HCT116 (cell line): ENCODE results near the gene PDYN. TPM values are rescaled to one million over a fixed set of nuclear protein-coding genes. Genes with fewer than 3 reads are reported as not detected.

Experiments used
- ATAC-seq: fragments of 200-7000 bp; cut with Tn5 transposase; 2 replicates; pipeline ENCODE4 v1.9.1; 2020; ENCODE audit warnings: mild to moderate bottlenecking, moderate library complexity
- BruUV-seq: library from RNA; stranded (reverse); fragments of 400-500 nt; replicated peaks from 2 replicates; lab custom pipeline; 2021; lab: Mats Ljungman, UMichigan
- CTCF ChIA-PET: fragments of 300-600 bp; sonication (Branson Sonifier 250); formaldehyde crosslinking; loops from one replicate; lab custom pipeline; 2021; ENCODE audit warnings: antibody characterized with exemption; lab: Charles Lee
- POLR2A ChIA-PET: fragments of 300-600, 350-600 bp; sonication (Branson Sonifier 250); formaldehyde crosslinking; loops from one replicate; lab custom pipeline; 2021; ENCODE audit warnings: antibody characterized with exemption; lab: Charles Lee
- RAD21 ChIA-PET, 2 experiments: fragments of 300-600 bp; sonication (Branson Sonifier 250); formaldehyde crosslinking; loops; one replicate each; lab custom pipeline; 2023; ENCODE audit warnings: low total read pairs in 2 of 2; ENCODE audit not compliant: uncharacterized antibody in 2 of 2, unreplicated experiment in 2 of 2, low non-redundant PET in 1 of 2; lab: Charles Lee
- DNase-seq: peaks from one replicate; pipeline ENCODE4 v3.0.0-alpha.2; 2010; ENCODE audit warnings: low read depth, low spot score
- H2AFZ ChIP-seq: fragments of 200-600 bp; shearing (Covaris generic), sonication (generic); 2 replicates; pipeline ENCODE4 v1.6.1; 2017; ENCODE audit warnings: low read depth, mixed run types, mixed read lengths, antibody characterized with exemption, low read length; ENCODE audit not compliant: poor library complexity, severe bottlenecking
- H3K27ac ChIP-seq: 2 replicates; pipeline ENCODE4 v1.5.1; 2012; ENCODE audit warnings: low read depth, low read length
- H3K27me3 ChIP-seq: fragments of 200-600 bp; sonication (generic); 2 replicates; pipeline ENCODE4 v1.6.1; 2016; ENCODE audit warnings: mixed run types, low read length, mixed read lengths; ENCODE audit not compliant: insufficient read depth
- H3K36me3 ChIP-seq, 2 experiments: fragments of 200-500 bp in 1 of 2; fragments of 200-600 bp in 1 of 2; sonication (Bioruptor generic) in 1 of 2; sonication (generic) in 1 of 2; 2 replicates each; pipeline versions ENCODE4 v1.5.1 to v1.6.1; 2014 to 2016; ENCODE audit warnings: low read length in 2 of 2, inconsistent platforms in 1 of 2, mixed read lengths in 1 of 2, mixed run types in 1 of 2; ENCODE audit not compliant: insufficient read depth in 2 of 2, control insufficient read depth in 1 of 2
- H3K4me1 ChIP-seq, 2 experiments: fragments of 200-600 bp in 1 of 2; sonication (generic) in 1 of 2; 2 replicates each; pipeline versions ENCODE4 v1.5.1 to v1.6.1; 2012 to 2017; ENCODE audit warnings: low read length in 2 of 2, inconsistent platforms in 1 of 2, mild to moderate bottlenecking in 1 of 2, mixed read lengths in 1 of 2, mixed run types in 1 of 2, moderate library complexity in 1 of 2; ENCODE audit not compliant: insufficient read depth in 2 of 2, control insufficient read depth in 1 of 2
- H3K4me2 ChIP-seq: fragments of 200-600 bp; sonication (generic); 2 replicates; pipeline ENCODE4 v1.6.1; 2017; ENCODE audit warnings: mixed run types, low read length, mixed read lengths
- H3K4me3 ChIP-seq, 2 experiments: fragments of 200-600 bp in 1 of 2; sonication (generic) in 1 of 2; replicated peaks in 1 of 2; 2 replicates each; pipeline ENCODE4 v1.5.1; 2011 to 2016; ENCODE audit warnings: low read length in 2 of 2, control low read depth in 1 of 2, low read depth in 1 of 2, mild to moderate bottlenecking in 1 of 2, mixed read lengths in 1 of 2, mixed run types in 1 of 2
- H3K79me2 ChIP-seq: fragments of 200-600 bp; sonication (generic); 2 replicates; pipeline ENCODE4 v1.6.1; 2017; ENCODE audit warnings: mild to moderate bottlenecking, mixed run types, low read length, moderate library complexity, mixed read lengths; ENCODE audit not compliant: insufficient read depth
- H3K9ac ChIP-seq: fragments of 200-600 bp; sonication (generic); 2 replicates; pipeline ENCODE4 v1.6.1; 2016; ENCODE audit warnings: low read length, mixed read lengths
- H3K9me2 ChIP-seq: fragments of 200-600 bp; sonication (generic), shearing (Covaris generic); 2 replicates; pipeline ENCODE4 v1.6.1; 2017; ENCODE audit warnings: mixed run types, mild to moderate bottlenecking, moderate library complexity; ENCODE audit not compliant: insufficient read depth
- H3K9me3 ChIP-seq, 2 experiments: fragments of 200-500 bp in 1 of 2; fragments of 200-600 bp in 1 of 2; sonication (Bioruptor generic) in 1 of 2; sonication (generic) in 1 of 2; 2 replicates each; pipeline ENCODE4 v1.6.1; 2014 to 2017; ENCODE audit warnings: low read length in 2 of 2, mixed read lengths in 2 of 2, inconsistent platforms in 1 of 2, low read depth in 1 of 2, mild to moderate bottlenecking in 1 of 2, mixed run types in 1 of 2, moderate library complexity in 1 of 2; ENCODE audit not compliant: control insufficient read depth in 1 of 2, insufficient read depth in 1 of 2
- H4K20me1 ChIP-seq: fragments of 200-600 bp; sonication (generic), shearing (Covaris generic); 2 replicates; pipeline ENCODE4 v1.6.1; 2017; ENCODE audit warnings: mixed run types, mild to moderate bottlenecking, moderate library complexity; ENCODE audit not compliant: insufficient read depth
- EZH2 ChIP-seq: fragments of 200-600 bp; sonication (generic); IDR thresholded peaks from 2 replicates; pipeline ENCODE4 v1.6.1; 2017; ENCODE audit warnings: antibody characterized with exemption, mixed run types
- EZH2phosphoT487 ChIP-seq: fragments of 200-600 bp; IDR thresholded peaks from 2 replicates; pipeline ENCODE4 v1.6.1; 2018; ENCODE audit warnings: antibody characterized with exemption, borderline replicate concordance
- FOSL1 ChIP-seq: IDR thresholded peaks from 2 replicates; pipeline ENCODE4 v1.6.1; 2012; ENCODE audit warnings: low read depth
- JUND ChIP-seq: IDR thresholded peaks from 2 replicates; pipeline ENCODE4 v1.6.1; 2012
- POLR2AphosphoS5 ChIP-seq: IDR thresholded peaks from 2 replicates; pipeline ENCODE4 v1.6.1; 2011; ENCODE audit warnings: mild to moderate bottlenecking, low read depth, low read length, moderate library complexity
- RAD21 ChIP-seq: IDR thresholded peaks from 2 replicates; pipeline ENCODE4 v1.6.1; 2012; ENCODE audit warnings: low read depth, mild to moderate bottlenecking
- SRF ChIP-seq: IDR thresholded peaks from 2 replicates; pipeline ENCODE4 v1.6.1; 2012; ENCODE audit warnings: low read depth
- TCF7L2 ChIP-seq: IDR thresholded peaks from 2 replicates; pipeline ENCODE4 v1.7.0; 2011; ENCODE audit warnings: borderline replicate concordance, inconsistent platforms; ENCODE audit not compliant: insufficient read depth, insufficient read length; ENCODE audit errors: extremely low read depth
- YY1 ChIP-seq: IDR thresholded peaks from 2 replicates; pipeline ENCODE4 v1.6.1; 2011; ENCODE audit warnings: low read length, low read depth, moderate library complexity, mild to moderate bottlenecking; ENCODE audit not compliant: insufficient replicate concordance; ENCODE audit errors: extremely low read depth
- ZFX ChIP-seq: fragments of 450-650 bp; IDR thresholded peaks from 2 replicates; pipeline ENCODE4 v1.6.1; 2017
- intact Hi-C: fragments of 100-400 bp; cut with micrococcal nuclease; formaldehyde crosslinking; loops from 2 replicates; pipeline ENCODE4 v1.10.0; 2022
- total RNA-seq: library from RNA; stranded (reverse); gene quantifications from one replicate; pipeline ENCODE4 v1.2.1, GENCODE V29; 2021; ENCODE audit not compliant: unreplicated experiment
- TF ChIP-seq, protein P1 (sequence below): IDR thresholded peaks from 2 replicates; pipeline ENCODE4 v1.6.1; 2012
- TF ChIP-seq, protein P2 (sequence below), 3 experiments: fragments of 200-600 bp in 1 of 3; sonication (generic) in 1 of 3; IDR thresholded peaks in 2 of 3; conservative IDR thresholded peaks in 1 of 3; 2 replicates each; pipeline ENCODE4 v1.5.1; 2012 to 2017; ENCODE audit warnings: low read depth in 2 of 3, low read length in 2 of 3, antibody characterized with exemption in 1 of 3, borderline replicate concordance in 1 of 3, control low read depth in 1 of 3, mild to moderate bottlenecking in 1 of 3, mixed read lengths in 1 of 3, mixed run types in 1 of 3, moderate library complexity in 1 of 3; ENCODE audit not compliant: insufficient read depth in 1 of 3

PDYN gene
- total RNA-seq, 1 experiment from 2014 or later = not detected

DNA sequence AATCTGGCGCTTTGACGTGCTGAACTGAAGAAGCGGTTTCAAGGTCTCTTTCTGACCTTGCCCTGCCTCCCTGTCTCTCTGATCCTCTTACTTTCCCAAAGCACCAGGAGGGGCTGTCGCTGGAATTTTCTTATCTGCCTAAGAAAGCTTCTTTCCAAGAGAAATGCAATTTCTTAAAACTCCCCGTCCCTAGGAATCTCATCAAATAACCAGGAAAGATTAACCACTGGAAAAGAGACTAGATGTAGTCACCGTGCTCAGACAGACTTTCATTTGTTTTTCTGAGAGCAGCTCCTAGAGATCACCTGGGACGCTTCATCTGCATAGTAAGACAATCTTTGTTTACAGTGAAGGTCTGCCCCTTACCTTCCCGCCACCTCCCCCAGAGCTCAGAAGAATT, 38.6 kb downstream of the PDYN start:
- no peaks in the 10 kb centered on the region for H3K4me1 ChIP-seq
- H3K36me3 ChIP-seq = no peaks in the 10 kb centered on the region
- H3K9me2 ChIP-seq = no peaks in the 10 kb centered on the region
- H3K4me3 ChIP-seq = no peak overlapping the region
- no peaks in the 10 kb centered on the region for H3K9me3 ChIP-seq
- no peaks in the 10 kb centered on the region for H4K20me1 ChIP-seq
- H2AFZ ChIP-seq = no peak overlapping the region
- no peaks in the 10 kb centered on the region for H3K27me3 ChIP-seq
- no peak for TF ChIP-seq EZH2phosphoT487
- TF ChIP-seq, protein P1, sequence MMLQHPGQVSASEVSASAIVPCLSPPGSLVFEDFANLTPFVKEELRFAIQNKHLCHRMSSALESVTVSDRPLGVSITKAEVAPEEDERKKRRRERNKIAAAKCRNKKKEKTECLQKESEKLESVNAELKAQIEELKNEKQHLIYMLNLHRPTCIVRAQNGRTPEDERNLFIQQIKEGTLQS = no peak
- TF ChIP-seq YY1 = no peak
- no peak for TF ChIP-seq TCF7L2
- TF ChIP-seq FOSL1 = no peak
- no peak for TF ChIP-seq SRF
- TF ChIP-seq, protein P2, sequence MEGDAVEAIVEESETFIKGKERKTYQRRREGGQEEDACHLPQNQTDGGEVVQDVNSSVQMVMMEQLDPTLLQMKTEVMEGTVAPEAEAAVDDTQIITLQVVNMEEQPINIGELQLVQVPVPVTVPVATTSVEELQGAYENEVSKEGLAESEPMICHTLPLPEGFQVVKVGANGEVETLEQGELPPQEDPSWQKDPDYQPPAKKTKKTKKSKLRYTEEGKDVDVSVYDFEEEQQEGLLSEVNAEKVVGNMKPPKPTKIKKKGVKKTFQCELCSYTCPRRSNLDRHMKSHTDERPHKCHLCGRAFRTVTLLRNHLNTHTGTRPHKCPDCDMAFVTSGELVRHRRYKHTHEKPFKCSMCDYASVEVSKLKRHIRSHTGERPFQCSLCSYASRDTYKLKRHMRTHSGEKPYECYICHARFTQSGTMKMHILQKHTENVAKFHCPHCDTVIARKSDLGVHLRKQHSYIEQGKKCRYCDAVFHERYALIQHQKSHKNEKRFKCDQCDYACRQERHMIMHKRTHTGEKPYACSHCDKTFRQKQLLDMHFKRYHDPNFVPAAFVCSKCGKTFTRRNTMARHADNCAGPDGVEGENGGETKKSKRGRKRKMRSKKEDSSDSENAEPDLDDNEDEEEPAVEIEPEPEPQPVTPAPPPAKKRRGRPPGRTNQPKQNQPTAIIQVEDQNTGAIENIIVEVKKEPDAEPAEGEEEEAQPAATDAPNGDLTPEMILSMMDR (IDR thresholded peaks at IDR 0.05 in 2 of 3, conservative IDR thresholded peaks at IDR 0.05 in 1 of 3; ENCODE audit: borderline replicate concordance in 1 of 3, insufficient read depth in 1 of 3, low read depth in 2 of 3, low read length in 2 of 3) = no peak
- TF ChIP-seq JUND = no peak
- TF ChIP-seq EZH2 = no peak
- no peak for TF ChIP-seq RAD21
- no peak for TF ChIP-seq POLR2AphosphoS5
- no peak for TF ChIP-seq ZFX
- H3K79me2 ChIP-seq = no peaks in the 10 kb centered on the region
- ChIA-PET POLR2A (no interaction called here), RAD21 (no interaction called here), CTCF (interaction anchor here (1.0 kb wide), 1 partner anchor 219 kb away, joined by 3 read pairs; no protein-coding TSS in a partner anchor)
- BruUV-seq = no TSS peak
- intact Hi-C loops = no loop called here
- H3K9ac ChIP-seq = no peak overlapping the region
- no peak overlapping the region for H3K4me2 ChIP-seq
- ATAC-seq (no peak), DNase-seq (no peak)
- no peak overlapping the region for H3K27ac ChIP-seq
